WTC11 (cell line): Measurements from ENCODE around the gene SORCS2. TPM values are rescaled to one million over a fixed set of nuclear protein-coding genes. Genes with fewer than 3 reads are reported as not detected.

Experiments used
- ATAC-seq: fragments of 200-7000 bp; cut with Tn5 transposase; 2 replicates; pipeline ENCODE4 v1.10.0; 2021; ENCODE audit warnings: mild to moderate bottlenecking, moderate library complexity
- CTCF ChIA-PET: fragments of 300-600 bp; sonication (Branson Sonifier 250); formaldehyde crosslinking; loops from one replicate; lab custom pipeline; 2021; ENCODE audit warnings: antibody characterized with exemption; lab: Charles Lee
- POLR2A ChIA-PET: fragments of 350-600 bp; sonication (Branson Sonifier 250); formaldehyde crosslinking; loops from one replicate; lab custom pipeline; 2021; ENCODE audit warnings: antibody characterized with exemption; lab: Charles Lee
- DNase-seq: peaks from one replicate; pipeline ENCODE4 v3.0.0; 2021; ENCODE audit warnings: low spot score
- H3K27ac Mint-ChIP-seq: 2 replicates; pipeline ENCODE4 v1.8.0; 2021; ENCODE audit warnings: mixed read lengths
- H3K27me3 Mint-ChIP-seq: 2 replicates; pipeline ENCODE4 v1.8.0; 2021; ENCODE audit warnings: low read depth, mild to moderate bottlenecking, moderate library complexity, mixed read lengths
- H3K36me3 Mint-ChIP-seq: 2 replicates; pipeline ENCODE4 v1.8.0; 2021; ENCODE audit warnings: mixed read lengths
- H3K4me1 Mint-ChIP-seq: 2 replicates; pipeline ENCODE4 v1.8.0; 2022; ENCODE audit warnings: mixed read lengths
- H3K4me3 Mint-ChIP-seq: 2 replicates; pipeline ENCODE4 v1.8.0; 2021; ENCODE audit warnings: mild to moderate bottlenecking, moderate library complexity, mixed read lengths
- H3K9me3 Mint-ChIP-seq: 2 replicates; pipeline ENCODE4 v1.8.0; 2021; ENCODE audit warnings: mixed read lengths
- AR ChIP-seq: fragments of 250-450 bp; sonication (Bioruptor Pico); IDR thresholded peaks from 2 replicates; pipeline ENCODE4 v1.9.0; 2021; ENCODE audit warnings: mild to moderate bottlenecking
- ARID4B ChIP-seq: sonication (generic); formaldehyde crosslinking; IDR thresholded peaks from 2 replicates; pipeline ENCODE4 v1.8.0; 2023; ENCODE audit warnings: missing genetic modification reagents, mild to moderate bottlenecking, borderline replicate concordance
- ATF1 ChIP-seq: sonication (generic); formaldehyde crosslinking; IDR thresholded peaks from 2 replicates; pipeline ENCODE4 v1.8.1; 2023; ENCODE audit warnings: mild to moderate bottlenecking, moderate library complexity, missing genetic modification reagents
- NFYB ChIP-seq: sonication (generic); formaldehyde crosslinking; conservative IDR thresholded peaks from 2 replicates; pipeline ENCODE4 v1.8.0; 2022; ENCODE audit warnings: low read depth, missing genetic modification reagents
- PRDM15 ChIP-seq: sonication (generic); formaldehyde crosslinking; IDR thresholded peaks from 2 replicates; pipeline ENCODE4 v1.8.0; 2022; ENCODE audit warnings: missing genetic modification reagents
- RORB ChIP-seq: fragments of 250-450 bp; sonication (Bioruptor Pico); IDR thresholded peaks from 2 replicates; pipeline ENCODE4 v1.9.0; 2021; ENCODE audit warnings: mild to moderate bottlenecking
- SMAD3 ChIP-seq: sonication (generic); formaldehyde crosslinking; IDR thresholded peaks from 2 replicates; pipeline ENCODE4 v1.8.0; 2022; ENCODE audit warnings: missing genetic modification reagents, mild to moderate bottlenecking, borderline replicate concordance
- ZBTB21 ChIP-seq: sonication (generic); formaldehyde crosslinking; IDR thresholded peaks from 2 replicates; pipeline ENCODE4 v1.8.1; 2023; ENCODE audit warnings: mild to moderate bottlenecking, missing genetic modification reagents, borderline replicate concordance
- ZBTB43 ChIP-seq: sonication (generic); formaldehyde crosslinking; IDR thresholded peaks from 2 replicates; pipeline ENCODE4 v1.8.1; 2023; ENCODE audit warnings: mild to moderate bottlenecking, missing genetic modification reagents
- ZNF121 ChIP-seq: sonication (generic); formaldehyde crosslinking; IDR thresholded peaks from 2 replicates; pipeline ENCODE4 v1.8.0; 2023; ENCODE audit warnings: missing genetic modification reagents
- ZNF219 ChIP-seq: sonication (generic); formaldehyde crosslinking; IDR thresholded peaks from 2 replicates; pipeline ENCODE4 v1.8.0; 2023; ENCODE audit warnings: missing genetic modification reagents, mild to moderate bottlenecking, borderline replicate concordance
- ZNF671 ChIP-seq: fragments of 250-450 bp; sonication (Bioruptor Pico); IDR thresholded peaks from 2 replicates; pipeline ENCODE4 v1.8.0; 2021; ENCODE audit warnings: mild to moderate bottlenecking
- total RNA-seq: library from RNA; stranded (reverse); gene quantifications from 3 replicates; pipeline ENCODE4 v1.2.3, GENCODE V29; 2021
- TF ChIP-seq, protein P1 (sequence below): sonication (generic); formaldehyde crosslinking; IDR thresholded peaks from 2 replicates; pipeline ENCODE4 v1.8.1; 2023; ENCODE audit warnings: mild to moderate bottlenecking, missing genetic modification reagents
- TF ChIP-seq, protein P2 (sequence below): sonication (generic); formaldehyde crosslinking; IDR thresholded peaks from 2 replicates; pipeline ENCODE4 v1.8.1; 2023; ENCODE audit warnings: mild to moderate bottlenecking, missing genetic modification reagents, moderate library complexity
- TF ChIP-seq, protein P3 (sequence below): fragments of 200-600 bp; IDR thresholded peaks from 2 replicates; pipeline ENCODE4 v1.8.0; 2022; ENCODE audit warnings: antibody characterized with exemption

The SORCS2 gene
- total RNA-seq, 1 experiment from 2014 or later, result 6.6 TPM

DNA sequence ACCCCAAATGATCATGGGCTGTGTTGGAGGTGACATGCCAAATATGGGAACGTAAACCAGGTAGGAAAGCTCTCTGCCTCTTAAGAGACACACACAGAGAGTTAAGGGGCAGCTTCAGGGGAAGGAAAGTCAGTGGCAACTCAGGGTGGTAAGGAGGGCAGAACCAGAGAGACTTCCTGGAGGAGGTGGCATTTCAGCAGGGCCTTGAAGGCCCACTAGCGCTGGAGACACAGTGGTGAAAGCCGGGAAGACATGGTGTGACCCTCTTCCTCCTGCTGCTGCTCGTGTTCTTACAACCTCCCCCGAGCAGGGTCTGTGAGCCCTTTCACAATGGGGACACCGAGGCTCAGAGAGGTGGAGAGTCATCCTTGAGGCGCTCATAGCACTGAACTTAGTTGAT, 68.2 kb downstream of the SORCS2 start (continued):
- no peak for TF ChIP-seq PRDM15 (CRISPR knock-in tag)
- TF ChIP-seq, protein P1, sequence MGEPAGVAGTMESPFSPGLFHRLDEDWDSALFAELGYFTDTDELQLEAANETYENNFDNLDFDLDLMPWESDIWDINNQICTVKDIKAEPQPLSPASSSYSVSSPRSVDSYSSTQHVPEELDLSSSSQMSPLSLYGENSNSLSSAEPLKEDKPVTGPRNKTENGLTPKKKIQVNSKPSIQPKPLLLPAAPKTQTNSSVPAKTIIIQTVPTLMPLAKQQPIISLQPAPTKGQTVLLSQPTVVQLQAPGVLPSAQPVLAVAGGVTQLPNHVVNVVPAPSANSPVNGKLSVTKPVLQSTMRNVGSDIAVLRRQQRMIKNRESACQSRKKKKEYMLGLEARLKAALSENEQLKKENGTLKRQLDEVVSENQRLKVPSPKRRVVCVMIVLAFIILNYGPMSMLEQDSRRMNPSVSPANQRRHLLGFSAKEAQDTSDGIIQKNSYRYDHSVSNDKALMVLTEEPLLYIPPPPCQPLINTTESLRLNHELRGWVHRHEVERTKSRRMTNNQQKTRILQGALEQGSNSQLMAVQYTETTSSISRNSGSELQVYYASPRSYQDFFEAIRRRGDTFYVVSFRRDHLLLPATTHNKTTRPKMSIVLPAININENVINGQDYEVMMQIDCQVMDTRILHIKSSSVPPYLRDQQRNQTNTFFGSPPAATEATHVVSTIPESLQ (CRISPR knock-in tag), result no peak
- TF ChIP-seq, protein P2, sequence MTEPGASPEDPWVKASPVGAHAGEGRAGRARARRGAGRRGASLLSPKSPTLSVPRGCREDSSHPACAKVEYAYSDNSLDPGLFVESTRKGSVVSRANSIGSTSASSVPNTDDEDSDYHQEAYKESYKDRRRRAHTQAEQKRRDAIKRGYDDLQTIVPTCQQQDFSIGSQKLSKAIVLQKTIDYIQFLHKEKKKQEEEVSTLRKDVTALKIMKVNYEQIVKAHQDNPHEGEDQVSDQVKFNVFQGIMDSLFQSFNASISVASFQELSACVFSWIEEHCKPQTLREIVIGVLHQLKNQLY (CRISPR knock-in tag), result no peak

GRCh38 chr4:7261087-7261486, 68.7 kb downstream of the SORCS2 start:
- H3K36me3 Mint-ChIP-seq, result peaks cover 3% of the 10 kb centered on the region; the same call in 1 of the 2 replicates
- H3K4me3 Mint-ChIP-seq, result no peak overlapping the region
- no peak for TF ChIP-seq ZBTB21
- TF ChIP-seq, protein P3, sequence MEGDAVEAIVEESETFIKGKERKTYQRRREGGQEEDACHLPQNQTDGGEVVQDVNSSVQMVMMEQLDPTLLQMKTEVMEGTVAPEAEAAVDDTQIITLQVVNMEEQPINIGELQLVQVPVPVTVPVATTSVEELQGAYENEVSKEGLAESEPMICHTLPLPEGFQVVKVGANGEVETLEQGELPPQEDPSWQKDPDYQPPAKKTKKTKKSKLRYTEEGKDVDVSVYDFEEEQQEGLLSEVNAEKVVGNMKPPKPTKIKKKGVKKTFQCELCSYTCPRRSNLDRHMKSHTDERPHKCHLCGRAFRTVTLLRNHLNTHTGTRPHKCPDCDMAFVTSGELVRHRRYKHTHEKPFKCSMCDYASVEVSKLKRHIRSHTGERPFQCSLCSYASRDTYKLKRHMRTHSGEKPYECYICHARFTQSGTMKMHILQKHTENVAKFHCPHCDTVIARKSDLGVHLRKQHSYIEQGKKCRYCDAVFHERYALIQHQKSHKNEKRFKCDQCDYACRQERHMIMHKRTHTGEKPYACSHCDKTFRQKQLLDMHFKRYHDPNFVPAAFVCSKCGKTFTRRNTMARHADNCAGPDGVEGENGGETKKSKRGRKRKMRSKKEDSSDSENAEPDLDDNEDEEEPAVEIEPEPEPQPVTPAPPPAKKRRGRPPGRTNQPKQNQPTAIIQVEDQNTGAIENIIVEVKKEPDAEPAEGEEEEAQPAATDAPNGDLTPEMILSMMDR, result no peak
- TF ChIP-seq ATF1, result no peak
- TF ChIP-seq ZNF219 (CRISPR knock-in tag), result no peak
- H3K9me3 Mint-ChIP-seq, result peaks cover 8% of the 10 kb centered on the region
- H3K4me1 Mint-ChIP-seq, result peaks cover 4% of the 10 kb centered on the region; the same call in 1 of the 2 replicates
- ATAC-seq, result no peak
- H3K27ac Mint-ChIP-seq, result no peak overlapping the region
- H3K27me3 Mint-ChIP-seq, result no peaks in the 10 kb centered on the region
- CTCF ChIA-PET, result no interaction called here
- POLR2A ChIA-PET, result no interaction called here
- no peak for DNase-seq

- Mint-ChIP-seq H3K27me3 (no peaks in the 10 kb centered on the region), H3K27ac (no peak overlapping the region), H3K9me3 (peaks cover 8% of the 10 kb centered on the region), H3K36me3 (peaks cover 3% of the 10 kb centered on the region; the same call in 1 of the 2 replicates), H3K4me1 (peaks cover 7% of the 10 kb centered on the region), H3K4me3 (no peak overlapping the region)
- ChIA-PET CTCF (no interaction called here), POLR2A (no interaction called here)
- ATAC-seq (no peak), DNase-seq (no peak)
- TF ChIP-seq AR (CRISPR knock-in tag) (no peak), RORB (CRISPR knock-in tag) (no peak), SMAD3 (CRISPR knock-in tag) (no peak), ZNF671 (no peak), ZBTB43 (CRISPR knock-in tag) (no peak), NFYB (no peak), ARID4B (no peak), ZNF121 (CRISPR knock-in tag) (no peak), ZBTB21 (no peak)
Observed at GRCh38 chr4:7261536-7261935, 69.2 kb downstream of the SORCS2 start.
